ENCODE results near the gene BSPH1.

BSPH1 gene, protein sequence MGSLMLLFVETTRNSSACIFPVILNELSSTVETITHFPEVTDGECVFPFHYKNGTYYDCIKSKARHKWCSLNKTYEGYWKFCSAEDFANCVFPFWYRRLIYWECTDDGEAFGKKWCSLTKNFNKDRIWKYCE

DNA sequence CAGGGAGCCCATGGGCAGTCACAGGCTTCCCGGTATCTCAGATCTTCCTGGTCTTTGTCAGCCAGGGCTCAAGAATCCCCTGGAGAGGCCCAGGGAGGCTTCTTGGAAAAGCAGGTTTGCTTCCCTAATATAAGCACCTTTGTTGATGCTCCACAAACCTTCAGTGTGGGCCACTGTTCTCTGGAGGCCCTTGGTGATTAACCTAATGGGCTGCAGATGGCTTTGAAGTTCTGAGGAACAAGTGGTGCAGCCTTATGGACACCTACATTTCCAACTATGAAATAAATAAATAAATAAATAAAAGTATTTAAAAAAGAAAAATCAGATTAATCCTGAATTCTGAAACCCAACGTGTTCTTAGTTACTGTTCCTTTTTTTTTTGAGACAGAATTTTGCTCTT is at the start of gene BSPH1:
BSPH1 (minus strand) TSS at position 101 of the 400 bp plus-strand sequence; CDS start at position 12, 89 bp downstream.
- Histone ChIP-seq H3K36me3 (replicated peaks; ENCODE audit: low read depth, low read length) (no peaks in the 10 kb centered on the region), H3K4me2 (ENCODE audit: low read length) (no peak within 1 kb of the TSS), H3K4me3 (ENCODE audit: low read length) (no peak within 1 kb of the TSS), H3K4me1 (ENCODE audit: low read length) (no peaks in the 10 kb centered on the region), H2AFZ (ENCODE audit: low read depth, low read length) (no peak within 1 kb of the TSS), H3K9ac (ENCODE audit: low read length) (no peak within 1 kb of the TSS), H3K9me3 (ENCODE audit: insufficient read depth, low read length) (no peaks in the 10 kb centered on the region), H3K79me2 (ENCODE audit: low read length) (no peaks in the 10 kb centered on the region), H4K20me1 (ENCODE audit: insufficient read depth, low read length) (no peaks in the 10 kb centered on the region), H3K27me3 (ENCODE audit: low read depth, low read length) (peaks cover 21% of the 10 kb centered on the region), H3K27ac (ENCODE audit: low read length) (no peak within 1 kb of the TSS)
- TF ChIP-seq EZH2phosphoT487 (IDR thresholded peaks at IDR 0.05; ENCODE audit: low read depth): no peak
- TF ChIP-seq, protein P1, sequence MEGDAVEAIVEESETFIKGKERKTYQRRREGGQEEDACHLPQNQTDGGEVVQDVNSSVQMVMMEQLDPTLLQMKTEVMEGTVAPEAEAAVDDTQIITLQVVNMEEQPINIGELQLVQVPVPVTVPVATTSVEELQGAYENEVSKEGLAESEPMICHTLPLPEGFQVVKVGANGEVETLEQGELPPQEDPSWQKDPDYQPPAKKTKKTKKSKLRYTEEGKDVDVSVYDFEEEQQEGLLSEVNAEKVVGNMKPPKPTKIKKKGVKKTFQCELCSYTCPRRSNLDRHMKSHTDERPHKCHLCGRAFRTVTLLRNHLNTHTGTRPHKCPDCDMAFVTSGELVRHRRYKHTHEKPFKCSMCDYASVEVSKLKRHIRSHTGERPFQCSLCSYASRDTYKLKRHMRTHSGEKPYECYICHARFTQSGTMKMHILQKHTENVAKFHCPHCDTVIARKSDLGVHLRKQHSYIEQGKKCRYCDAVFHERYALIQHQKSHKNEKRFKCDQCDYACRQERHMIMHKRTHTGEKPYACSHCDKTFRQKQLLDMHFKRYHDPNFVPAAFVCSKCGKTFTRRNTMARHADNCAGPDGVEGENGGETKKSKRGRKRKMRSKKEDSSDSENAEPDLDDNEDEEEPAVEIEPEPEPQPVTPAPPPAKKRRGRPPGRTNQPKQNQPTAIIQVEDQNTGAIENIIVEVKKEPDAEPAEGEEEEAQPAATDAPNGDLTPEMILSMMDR (IDR thresholded peaks at IDR 0.05; ENCODE audit: low read depth, low read length): no peak

DNA sequence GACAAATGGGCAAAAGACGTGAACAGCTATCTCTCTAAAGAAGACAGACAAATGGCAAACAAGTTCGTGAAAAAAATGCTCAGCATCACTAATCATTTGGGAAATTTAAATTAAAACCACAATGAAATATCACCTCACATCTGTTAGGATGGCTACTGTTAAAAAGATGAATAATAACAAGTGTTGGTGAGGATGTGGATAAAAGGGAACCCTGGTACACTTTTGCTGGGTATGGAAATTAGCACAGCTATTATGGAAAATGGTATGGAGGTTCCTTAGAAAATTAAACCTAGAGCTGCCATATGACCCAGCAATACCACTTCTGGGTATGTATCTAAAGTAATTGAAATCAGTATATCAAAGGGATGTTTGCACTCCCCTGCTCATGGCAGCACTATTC is 44.8 kb upstream of the BSPH1 start:
- no peaks in the 10 kb centered on the region for H3K79me2 ChIP-seq (ENCODE audit: low read length)
- H3K4me1 ChIP-seq (ENCODE audit: low read length): peaks cover 4% of the 10 kb centered on the region; the same call in 1 of the 2 replicates
- TF ChIP-seq, protein P1 (IDR thresholded peaks at IDR 0.05; ENCODE audit: low read depth, low read length): no peak
- TF ChIP-seq EZH2phosphoT487 (IDR thresholded peaks at IDR 0.05; ENCODE audit: low read depth): no peak

DNA sequence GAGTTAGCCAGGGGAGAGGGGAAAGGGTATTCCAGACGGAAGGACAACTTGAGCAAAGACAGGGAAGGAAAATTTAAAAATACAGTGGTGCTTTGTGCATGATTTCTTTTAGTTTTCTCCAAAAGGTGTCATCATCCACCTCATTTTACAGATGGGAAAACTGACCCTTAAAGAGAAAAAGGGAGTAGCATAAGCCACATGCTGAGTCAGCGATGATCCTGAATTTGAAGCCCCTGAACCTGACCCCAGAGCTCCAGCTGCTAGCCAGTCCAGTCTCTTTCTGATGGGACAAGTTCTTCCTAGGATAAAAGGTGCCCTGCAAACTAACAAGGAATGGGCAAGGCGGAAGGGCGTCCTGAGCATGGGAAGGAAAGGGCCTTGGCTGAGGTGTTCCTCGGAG is 41.6 kb upstream of the BSPH1 start:
- Histone ChIP-seq H3K36me3 (replicated peaks; ENCODE audit: low read depth, low read length) (no peaks in the 10 kb centered on the region), H3K27ac (ENCODE audit: low read length) (no peak overlapping the region), H2AFZ (ENCODE audit: low read depth, low read length) (no peak overlapping the region), H4K20me1 (ENCODE audit: insufficient read depth, low read length) (no peaks in the 10 kb centered on the region), H3K4me1 (ENCODE audit: low read length) (no peaks in the 10 kb centered on the region), H3K9me3 (ENCODE audit: insufficient read depth, low read length) (peaks cover 6% of the 10 kb centered on the region), H3K4me3 (ENCODE audit: low read length) (no peak overlapping the region), H3K4me2 (ENCODE audit: low read length) (no peak overlapping the region), H3K27me3 (ENCODE audit: low read depth, low read length) (peaks cover 11% of the 10 kb centered on the region), H3K9ac (ENCODE audit: low read length) (no peak overlapping the region), H3K79me2 (ENCODE audit: low read length) (no peaks in the 10 kb centered on the region)
- TF ChIP-seq EZH2phosphoT487 (IDR thresholded peaks at IDR 0.05; ENCODE audit: low read depth): no peak
- TF ChIP-seq, protein P1 (IDR thresholded peaks at IDR 0.05; ENCODE audit: low read depth, low read length): no peak

More for the DNA sequence above, 44.8 kb upstream of the BSPH1 start:
- H3K9ac ChIP-seq (ENCODE audit: low read length): no peak overlapping the region
- H2AFZ ChIP-seq (ENCODE audit: low read depth, low read length): no peak overlapping the region
- no peak overlapping the region for H3K4me2 ChIP-seq (ENCODE audit: low read length)
- H3K27me3 ChIP-seq (ENCODE audit: low read depth, low read length): peaks cover 19% of the 10 kb centered on the region
- H3K36me3 ChIP-seq (replicated peaks; ENCODE audit: low read depth, low read length): no peaks in the 10 kb centered on the region
- no peak overlapping the region for H3K27ac ChIP-seq (ENCODE audit: low read length)
- no peak overlapping the region for H3K4me3 ChIP-seq (ENCODE audit: low read length)
- H3K9me3 ChIP-seq (ENCODE audit: insufficient read depth, low read length): peaks cover 6% of the 10 kb centered on the region
- no peaks in the 10 kb centered on the region for H4K20me1 ChIP-seq (ENCODE audit: insufficient read depth, low read length)

DNA sequence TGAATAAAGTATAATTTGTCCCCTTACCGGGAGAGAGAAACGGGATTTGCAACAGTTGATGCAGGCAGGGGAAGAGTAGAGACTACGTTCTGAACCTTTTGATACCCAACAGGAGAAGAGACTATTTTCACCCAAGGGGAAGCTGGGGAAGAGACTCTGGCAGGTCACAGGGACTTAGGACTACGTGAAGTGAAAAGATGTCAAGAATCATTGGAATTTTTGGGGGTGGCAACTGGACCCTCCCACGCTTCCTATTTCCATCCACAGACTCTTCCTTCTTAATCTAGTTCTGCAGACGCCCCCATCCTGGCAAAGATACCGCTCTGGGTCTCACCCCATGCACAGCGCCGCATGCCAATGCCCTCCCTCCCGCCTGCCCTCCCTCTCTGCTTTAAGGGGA is 38.1 kb upstream of the BSPH1 start:
- no peak overlapping the region for H3K4me2 ChIP-seq (ENCODE audit: low read length)
- TF ChIP-seq EZH2phosphoT487 (IDR thresholded peaks at IDR 0.05; ENCODE audit: low read depth): no peak
- TF ChIP-seq, protein P1 (IDR thresholded peaks at IDR 0.05; ENCODE audit: low read depth, low read length): no peak
- no peaks in the 10 kb centered on the region for H3K36me3 ChIP-seq (replicated peaks; ENCODE audit: low read depth, low read length)

More for the DNA sequence above, 38.1 kb upstream of the BSPH1 start:
- no peaks in the 10 kb centered on the region for H4K20me1 ChIP-seq (ENCODE audit: insufficient read depth, low read length)
- H3K4me3 ChIP-seq (ENCODE audit: low read length): no peak overlapping the region
- no peaks in the 10 kb centered on the region for H3K9me3 ChIP-seq (ENCODE audit: insufficient read depth, low read length)
- H3K27me3 ChIP-seq (ENCODE audit: low read depth, low read length): peaks cover 18% of the 10 kb centered on the region
- H2AFZ ChIP-seq (ENCODE audit: low read depth, low read length): no peak overlapping the region
- no peaks in the 10 kb centered on the region for H3K4me1 ChIP-seq (ENCODE audit: low read length)
- no peak overlapping the region for H3K27ac ChIP-seq (ENCODE audit: low read length)
- H3K9ac ChIP-seq (ENCODE audit: low read length): no peak overlapping the region
- no peaks in the 10 kb centered on the region for H3K79me2 ChIP-seq (ENCODE audit: low read length)

Measured in OCI-LY3 (cell line).